GM19239 (cell line): ENCODE results near the gene NEO1.

ENCODE experiments used
- DNase-seq: peaks from one replicate; pipeline ENCODE4 v3.0.0; 2011; ENCODE audit warnings: low spot score; ENCODE audit not compliant: insufficient read length
- FAIRE-seq: peaks from 2 replicates; lab custom pipeline; 2011; peaks lifted over from hg19 to GRCh38; lab: Jason Lieb, UNC

The NEO1 gene

GRCh38 chr15:73028031-73028430 is 24.2 kb upstream of the NEO1 start:
- FAIRE-seq (no peak), DNase-seq (no peak)

GRCh38 chr15:73028831-73029451 is 23.3 kb upstream of the NEO1 start:
- FAIRE-seq (no peak), DNase-seq (no peak)

- DNase-seq = no peak
- no peak for FAIRE-seq
These were observed 22.1 kb upstream of the NEO1 start for GRCh38 chr15:73030122-73030679.

- FAIRE-seq = no peak
- DNase-seq = no peak
These were observed 20.6 kb upstream of the NEO1 start for GRCh38 chr15:73031648-73032047.

DNA sequence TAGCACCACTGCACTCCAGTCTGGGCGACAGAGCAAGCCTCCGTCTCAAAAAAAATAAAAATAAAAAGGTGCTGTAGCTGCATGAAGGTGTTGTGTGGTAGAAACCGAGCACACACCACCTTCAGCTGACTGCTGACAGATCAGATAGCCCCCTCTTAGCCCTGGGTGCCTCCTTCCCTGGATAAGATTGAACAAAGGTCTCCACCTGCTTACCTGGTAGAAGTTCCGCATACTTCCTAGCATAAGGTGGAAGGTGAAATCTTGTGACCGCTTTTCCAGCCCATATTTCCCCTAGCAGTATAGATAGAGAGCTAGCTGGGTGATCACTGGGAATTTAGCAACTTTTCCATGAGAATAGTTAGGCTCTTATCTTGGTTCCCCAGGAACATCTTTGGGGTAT is 18.7 kb upstream of the NEO1 start:
- no peak for DNase-seq
- no peak for FAIRE-seq

- FAIRE-seq = no peak
These were observed 18.0 kb upstream of the NEO1 start for GRCh38 chr15:73034221-73034620.

DNA sequence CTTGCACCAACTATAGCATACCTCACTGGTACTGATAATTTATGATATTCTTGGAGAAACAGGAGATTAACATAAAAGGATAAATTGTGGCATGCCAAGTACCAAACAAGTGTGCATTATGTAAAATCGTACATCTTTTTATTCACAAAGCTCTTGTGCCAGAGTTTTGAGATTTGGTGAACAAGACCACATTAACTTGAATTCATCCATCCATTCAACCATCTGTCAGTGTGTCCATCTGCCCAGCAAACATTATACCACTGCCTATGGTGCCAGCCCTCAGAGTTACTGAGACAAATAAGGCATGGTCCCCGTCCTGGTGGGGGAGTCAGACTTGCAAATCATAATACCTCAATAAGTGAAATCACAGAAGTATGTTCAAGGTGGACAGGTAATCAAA is 17.0 kb upstream of the NEO1 start:
- DNase-seq (no peak), FAIRE-seq (no peak)

More at GRCh38 chr15:73034221-73034620, 18.0 kb upstream of the NEO1 start:
- no peak for DNase-seq

DNA sequence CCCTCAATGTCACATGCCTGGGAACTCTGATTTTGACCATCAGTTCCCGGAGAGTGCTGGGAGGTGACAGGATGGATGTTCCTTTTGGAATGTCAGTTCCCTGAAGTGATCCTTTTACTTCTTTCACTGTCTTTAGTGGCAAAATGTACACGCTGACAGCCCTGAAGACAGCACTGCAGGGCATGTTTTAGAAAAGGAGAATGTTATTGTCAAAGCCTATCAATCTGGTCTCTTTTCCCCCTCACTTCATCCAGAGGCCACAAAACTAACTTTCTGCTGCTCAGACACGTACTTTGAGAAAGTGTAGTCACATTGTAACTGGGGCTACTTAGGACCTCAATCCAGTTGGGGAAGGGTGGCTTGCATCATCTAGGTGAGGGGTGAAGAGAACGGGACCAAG is 14.0 kb upstream of the NEO1 start:
- DNase-seq (no peak), FAIRE-seq (no peak)

- FAIRE-seq (no peak), DNase-seq (no peak)
These were observed 6.2 kb upstream of the NEO1 start for GRCh38 chr15:73046073-73046472.

- DNase-seq (no peak), FAIRE-seq (no peak)
These were observed 4.4 kb upstream of the NEO1 start for GRCh38 chr15:73047882-73048281.

- DNase-seq (no peak), FAIRE-seq (no peak)
These were observed 3.5 kb upstream of the NEO1 start for GRCh38 chr15:73048624-73049295.

GRCh38 chr15:73049564-73050215 is 2.6 kb upstream of the NEO1 start:
- DNase-seq = no peak
- FAIRE-seq = no peak

DNA sequence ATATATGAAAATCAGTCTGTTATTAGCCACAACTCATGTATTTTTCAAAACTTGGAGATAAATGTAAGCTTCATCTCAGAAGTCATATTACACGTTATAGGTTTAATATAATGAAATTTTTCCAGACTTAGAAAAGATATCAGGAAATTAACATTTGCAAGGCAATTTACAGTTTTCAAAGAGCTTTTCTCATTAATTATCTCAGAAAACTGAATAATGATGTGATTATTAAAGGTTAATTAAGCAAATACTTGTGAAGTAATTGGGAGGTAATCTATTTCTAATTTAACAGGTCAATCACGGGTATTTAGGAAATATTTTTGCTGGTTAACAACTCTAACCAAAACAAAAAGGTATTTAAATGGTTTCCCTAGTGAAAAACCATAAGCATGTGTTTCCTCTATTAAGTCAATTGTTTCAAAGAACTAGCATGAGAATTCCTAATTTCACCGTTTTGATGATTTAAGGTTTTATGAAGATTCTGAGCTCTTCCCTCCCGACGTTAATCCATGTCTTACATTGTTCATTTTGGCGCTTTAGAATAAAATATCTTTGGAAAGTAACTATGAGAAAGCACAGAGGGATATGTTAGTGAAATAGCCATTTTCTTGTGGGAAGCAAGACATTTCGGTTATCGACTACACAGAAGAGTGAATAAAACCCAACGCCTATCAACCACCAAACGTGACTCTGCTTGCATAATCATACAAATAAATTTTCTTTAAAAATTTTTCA is 1.5 kb upstream of the NEO1 start:
- DNase-seq (no peak), FAIRE-seq (no peak)

GRCh38 chr15:73051391-73051806 is 864 bp upstream of the NEO1 start:
- DNase-seq = peak; percentile 12

GRCh38 chr15:73052653-73053397 is 562 bp downstream of the NEO1 start:
- DNase-seq = peak; percentile 15
- no peak for FAIRE-seq

More at GRCh38 chr15:73051391-73051806, 864 bp upstream of the NEO1 start:
- peak; percentile 45 for FAIRE-seq

- peak; percentile 21 for FAIRE-seq
- no peak for DNase-seq
These were observed 1.1 kb downstream of the NEO1 start for GRCh38 chr15:73053398-73053723.

DNA sequence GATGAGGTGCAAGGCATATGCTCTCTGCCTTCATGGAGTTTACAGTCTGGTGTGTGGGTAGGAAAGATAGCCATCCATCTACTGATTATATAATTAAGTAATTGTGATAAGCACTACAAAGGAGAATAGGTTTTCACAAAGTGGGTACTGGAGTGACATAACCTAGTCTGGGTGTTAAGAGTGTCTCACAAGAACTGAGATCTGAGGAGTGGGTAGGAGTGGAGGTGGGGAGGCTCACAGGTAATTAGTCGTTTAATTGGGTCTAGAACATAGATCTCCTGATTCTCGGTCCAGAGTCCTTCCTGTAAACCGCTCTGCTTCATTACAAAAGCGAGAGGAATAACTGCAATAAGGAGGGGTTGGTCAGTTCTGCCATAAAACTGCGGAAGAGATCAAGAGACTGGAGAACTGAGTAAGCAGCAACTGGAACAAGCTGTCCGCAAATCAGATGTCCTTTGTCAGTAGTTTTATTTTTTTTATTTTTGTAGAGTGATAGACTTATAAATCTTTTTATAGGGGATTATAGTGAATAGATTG is 2.2 kb downstream of the NEO1 start:
- no peak for DNase-seq
- no peak for FAIRE-seq

DNA sequence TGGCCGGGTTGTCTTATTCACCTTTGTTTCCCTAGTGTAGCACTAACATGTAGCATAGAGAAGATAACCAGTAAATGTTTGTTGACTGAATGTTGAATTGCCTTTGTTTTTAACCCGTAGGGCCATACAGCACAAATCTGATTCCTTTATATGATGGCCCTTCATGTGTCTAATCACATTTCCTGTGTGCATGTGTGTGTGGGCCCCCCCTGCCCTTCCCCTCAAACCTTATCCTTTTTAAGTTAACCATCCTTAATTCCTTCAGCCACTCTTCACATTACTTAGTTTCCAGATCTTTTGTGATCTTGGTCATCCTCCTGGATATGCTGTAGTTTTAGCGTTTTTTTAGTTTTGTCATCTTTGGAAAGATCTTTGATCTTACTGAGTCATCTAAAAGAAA is 4.2 kb downstream of the NEO1 start:
- no peak for FAIRE-seq
- no peak for DNase-seq

DNA sequence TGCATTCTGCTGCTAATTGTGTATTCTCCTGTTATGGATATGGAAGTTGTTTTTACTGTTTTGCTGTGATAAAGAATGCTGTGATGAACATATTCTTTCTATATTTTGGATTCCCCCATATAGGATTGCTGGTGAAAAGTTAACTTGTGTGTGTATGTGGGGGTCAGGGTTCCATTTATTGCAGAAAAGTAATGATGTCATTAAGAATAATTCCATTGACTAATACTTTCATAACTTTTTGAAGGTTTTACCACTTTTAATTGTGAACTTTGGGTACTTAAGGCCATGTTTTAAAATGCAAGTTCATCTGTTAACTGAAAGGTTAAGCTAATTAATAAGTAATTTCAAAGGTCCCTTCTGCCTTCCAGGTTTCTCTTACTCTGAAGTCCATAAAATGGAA is 6.2 kb downstream of the NEO1 start:
- no peak for DNase-seq
- no peak for FAIRE-seq

GRCh38 chr15:73065114-73065513 is 12.9 kb downstream of the NEO1 start:
- no peak for DNase-seq
- no peak for FAIRE-seq
